Measurements from ENCODE around the gene ANKRD36B. TPM values are rescaled to one million over a fixed set of nuclear protein-coding genes. Genes with fewer than 3 reads are reported as not detected.
A peak's percentile ranks its signal among the peaks of the same experiment; 100 is the strongest.
"Not testable (repeated sequence)": the region's sequence is repeated elsewhere in the genome, so short reads cannot be mapped to it uniquely, and the experiment has no call there.

The ANKRD36B gene
- polyA plus RNA-seq, 1 donor (not counting 4 experiments of a cell fraction or from before 2014, with no cell fraction given), result 11.9 TPM

- H3K27me3 ChIP-seq (ENCODE audit: control insufficient read depth, extremely low read depth, insufficient read depth, low read length); H3K4me3 ChIP-seq (ENCODE audit: control insufficient read depth in 2 of 3, extremely low read depth in 1 of 3, insufficient read depth in 2 of 3, low read depth in 1 of 3, low read length in 3 of 3); H3K9ac ChIP-seq (ENCODE audit: control insufficient read depth, extremely low read depth, insufficient read depth, low read length); H3K9me1 ChIP-seq (ENCODE audit: control insufficient read depth, extremely low read depth, insufficient read depth, low read length); FAIRE-seq; H3K36me3 ChIP-seq (ENCODE audit: control insufficient read depth in 2 of 2, extremely low read depth in 1 of 2, insufficient read depth in 2 of 2, low read length in 2 of 2); H3K79me2 ChIP-seq (ENCODE audit: control insufficient read depth, insufficient read depth, low read length); H3K4me2 ChIP-seq (ENCODE audit: control insufficient read depth, extremely low read depth, insufficient read depth, low read depth, low read length); H2AFZ ChIP-seq (ENCODE audit: control insufficient read depth, low read length); H3K4me1 ChIP-seq (ENCODE audit: control insufficient read depth, extremely low read depth, insufficient read depth, low read length); dilution Hi-C loops (cut with MboI; ENCODE audit: extremely low pct_ligation_motif_present, low sequenced_read_pairs); H3K27ac ChIP-seq (ENCODE audit: control insufficient read depth, insufficient read depth, low read length); DNase-seq (ENCODE audit: low read depth, low spot score); H3K9me3 ChIP-seq (ENCODE audit: control insufficient read depth, low read depth, low read length); H4K20me1 ChIP-seq (ENCODE audit: control insufficient read depth, extremely low read depth, insufficient read depth, low read length): not testable (repeated sequence)
These were observed 30.8 kb upstream of the ANKRD36B start for GRCh38 chr2:97620492-97620891.

- not testable (repeated sequence) for DNase-seq (ENCODE audit: low read depth, low spot score); H3K79me2 ChIP-seq (ENCODE audit: control insufficient read depth, insufficient read depth, low read length)
- peak; percentile 72 for FAIRE-seq
These were observed 29.5 kb upstream of the ANKRD36B start for GRCh38 chr2:97618939-97619827.

DNA sequence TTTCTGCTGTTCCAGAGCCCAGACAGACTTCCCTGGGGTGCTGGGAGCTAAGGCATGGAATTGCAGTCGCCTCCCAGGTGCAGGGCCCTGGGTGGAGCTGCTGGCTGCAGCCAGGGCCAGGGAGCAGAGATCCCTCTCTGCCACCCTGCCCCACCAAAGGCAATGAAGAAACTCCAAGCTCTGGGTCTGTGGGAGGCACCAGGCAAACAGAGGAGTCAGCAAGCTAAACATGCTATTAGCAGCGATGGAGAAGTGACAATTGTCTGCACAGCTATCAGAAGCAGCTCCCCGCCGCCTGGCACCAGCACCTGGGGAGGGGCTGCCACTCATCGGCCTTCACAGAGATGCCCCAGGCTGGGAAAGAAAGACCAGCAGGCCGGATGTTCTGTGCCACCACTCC, 28.2 kb upstream of the ANKRD36B start:
- no peaks in the 10 kb centered on the region for H3K36me3 ChIP-seq (ENCODE audit: control insufficient read depth in 2 of 2, extremely low read depth in 1 of 2, insufficient read depth in 2 of 2, low read length in 2 of 2)
- no peak overlapping the region for H3K9ac ChIP-seq (ENCODE audit: control insufficient read depth, extremely low read depth, insufficient read depth, low read length)
- H3K9me1 ChIP-seq (ENCODE audit: control insufficient read depth, extremely low read depth, insufficient read depth, low read length), result no peaks in the 10 kb centered on the region
- no peaks in the 10 kb centered on the region for H3K4me1 ChIP-seq (ENCODE audit: control insufficient read depth, extremely low read depth, insufficient read depth, low read length)
- dilution Hi-C loops (cut with MboI; ENCODE audit: extremely low pct_ligation_motif_present, low sequenced_read_pairs), result no loop called here
- H2AFZ ChIP-seq (ENCODE audit: control insufficient read depth, low read length), result no peak overlapping the region
- H3K9me3 ChIP-seq (ENCODE audit: control insufficient read depth, low read depth, low read length), result no peaks in the 10 kb centered on the region
- DNase-seq (ENCODE audit: low read depth, low spot score) (no peak), FAIRE-seq (no peak)
- no peak overlapping the region for H3K4me3 ChIP-seq (ENCODE audit: control insufficient read depth in 2 of 3, extremely low read depth in 1 of 3, insufficient read depth in 2 of 3, low read depth in 1 of 3, low read length in 3 of 3)
- no peak overlapping the region for H3K4me2 ChIP-seq (ENCODE audit: control insufficient read depth, extremely low read depth, insufficient read depth, low read depth, low read length)
- H3K79me2 ChIP-seq (ENCODE audit: control insufficient read depth, insufficient read depth, low read length), result no peaks in the 10 kb centered on the region
- H4K20me1 ChIP-seq (ENCODE audit: control insufficient read depth, extremely low read depth, insufficient read depth, low read length), result no peaks in the 10 kb centered on the region
- H3K27me3 ChIP-seq (ENCODE audit: control insufficient read depth, extremely low read depth, insufficient read depth, low read length), result no peaks in the 10 kb centered on the region
- TF ChIP-seq CTCF (optimal IDR thresholded peaks at IDR 0.05 in 1 of 3, IDR thresholded peaks at IDR 0.05 in 1 of 3, conservative IDR thresholded peaks at IDR 0.05 in 1 of 3; ENCODE audit: extremely low read depth in 1 of 3, insufficient read depth in 2 of 3, low read length in 3 of 3) (no peak), EZH2 (IDR thresholded peaks at IDR 0.05; ENCODE audit: low read length) (no peak)
- H3K27ac ChIP-seq (ENCODE audit: control insufficient read depth, insufficient read depth, low read length), result no peak overlapping the region

More at GRCh38 chr2:97618939-97619827, 29.5 kb upstream of the ANKRD36B start:
- H2AFZ ChIP-seq (ENCODE audit: control insufficient read depth, low read length); H3K9me1 ChIP-seq (ENCODE audit: control insufficient read depth, extremely low read depth, insufficient read depth, low read length); H3K36me3 ChIP-seq (ENCODE audit: control insufficient read depth in 2 of 2, extremely low read depth in 1 of 2, insufficient read depth in 2 of 2, low read length in 2 of 2); H3K27ac ChIP-seq (ENCODE audit: control insufficient read depth, insufficient read depth, low read length); H3K4me2 ChIP-seq (ENCODE audit: control insufficient read depth, extremely low read depth, insufficient read depth, low read depth, low read length); H3K4me1 ChIP-seq (ENCODE audit: control insufficient read depth, extremely low read depth, insufficient read depth, low read length); H3K9me3 ChIP-seq (ENCODE audit: control insufficient read depth, low read depth, low read length); H3K4me3 ChIP-seq (ENCODE audit: control insufficient read depth in 2 of 3, extremely low read depth in 1 of 3, insufficient read depth in 2 of 3, low read depth in 1 of 3, low read length in 3 of 3); H3K27me3 ChIP-seq (ENCODE audit: control insufficient read depth, extremely low read depth, insufficient read depth, low read length); H4K20me1 ChIP-seq (ENCODE audit: control insufficient read depth, extremely low read depth, insufficient read depth, low read length); H3K9ac ChIP-seq (ENCODE audit: control insufficient read depth, extremely low read depth, insufficient read depth, low read length); dilution Hi-C loops (cut with MboI; ENCODE audit: extremely low pct_ligation_motif_present, low sequenced_read_pairs): not testable (repeated sequence)

DNA sequence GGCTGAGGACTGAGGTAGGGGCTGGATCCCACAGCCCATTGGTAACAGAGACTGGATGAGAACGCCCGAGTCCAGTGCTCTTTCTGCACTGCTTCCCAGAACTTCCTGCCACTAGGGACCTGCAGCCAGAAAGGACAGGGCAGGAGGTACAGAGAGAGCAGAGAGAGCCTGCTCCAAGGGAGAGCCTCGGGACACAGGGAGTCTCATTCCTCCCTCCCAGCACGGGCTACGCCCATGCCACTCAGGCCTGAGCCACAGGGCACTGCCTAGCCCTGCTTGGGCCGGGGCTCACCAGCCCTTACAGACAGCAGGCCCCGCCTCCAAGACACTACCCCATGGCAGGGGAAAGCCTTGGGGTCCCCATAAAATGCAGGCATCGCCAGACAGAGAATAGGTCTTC, 26.1 kb upstream of the ANKRD36B start:
- H3K27me3 ChIP-seq (ENCODE audit: control insufficient read depth, extremely low read depth, insufficient read depth, low read length); H3K9me3 ChIP-seq (ENCODE audit: control insufficient read depth, low read depth, low read length); H3K9ac ChIP-seq (ENCODE audit: control insufficient read depth, extremely low read depth, insufficient read depth, low read length); FAIRE-seq; H3K79me2 ChIP-seq (ENCODE audit: control insufficient read depth, insufficient read depth, low read length); H2AFZ ChIP-seq (ENCODE audit: control insufficient read depth, low read length); H4K20me1 ChIP-seq (ENCODE audit: control insufficient read depth, extremely low read depth, insufficient read depth, low read length); H3K27ac ChIP-seq (ENCODE audit: control insufficient read depth, insufficient read depth, low read length); dilution Hi-C loops (cut with MboI; ENCODE audit: extremely low pct_ligation_motif_present, low sequenced_read_pairs); H3K4me1 ChIP-seq (ENCODE audit: control insufficient read depth, extremely low read depth, insufficient read depth, low read length); DNase-seq (ENCODE audit: low read depth, low spot score); H3K4me3 ChIP-seq (ENCODE audit: control insufficient read depth in 2 of 3, extremely low read depth in 1 of 3, insufficient read depth in 2 of 3, low read depth in 1 of 3, low read length in 3 of 3); H3K4me2 ChIP-seq (ENCODE audit: control insufficient read depth, extremely low read depth, insufficient read depth, low read depth, low read length); H3K36me3 ChIP-seq (ENCODE audit: control insufficient read depth in 2 of 2, extremely low read depth in 1 of 2, insufficient read depth in 2 of 2, low read length in 2 of 2); H3K9me1 ChIP-seq (ENCODE audit: control insufficient read depth, extremely low read depth, insufficient read depth, low read length): not testable (repeated sequence)

All from keratinocyte (primary cell).